Transverse colon (tissue), 4 donors: Measurements from ENCODE around the gene RANBP9. TPM values are rescaled to one million over a fixed set of nuclear protein-coding genes. Genes with fewer than 3 reads are reported as not detected.

ENCODE experiments used
- DNase-seq: peaks from one replicate; pipeline ENCODE4 v3.0.0-alpha.2; 2019
- H3K27ac ChIP-seq, 4 donors: fragments of 200-600 bp; sonication (generic); 2 replicates each; pipeline ENCODE4 v1.5.1; 2016 to 2018; ENCODE audit warnings: inconsistent platforms in 4 of 4
- H3K27me3 ChIP-seq: fragments of 200-600 bp; sonication (generic); 2 replicates; pipeline ENCODE4 v1.5.1; 2017; ENCODE audit warnings: inconsistent platforms
- H3K36me3 ChIP-seq, 4 donors: fragments of 200-600 bp; sonication (generic); 2 replicates each; pipeline ENCODE4 v1.5.1; 2017 to 2019; ENCODE audit warnings: inconsistent platforms in 4 of 4
- H3K4me1 ChIP-seq, 4 donors: fragments of 200-600 bp; sonication (generic); 2 replicates each; pipeline ENCODE4 v1.5.1; 2017 to 2020; ENCODE audit warnings: inconsistent platforms in 4 of 4
- H3K4me3 ChIP-seq, 4 donors: fragments of 200-600 bp; sonication (generic); 1 replicate in 1 of 4; 2 replicates in 3 of 4; pipeline versions ENCODE4 v1.5.1 to v1.6.1; 2017 to 2019; ENCODE audit warnings: inconsistent platforms in 4 of 4
- H3K9me3 ChIP-seq, 2 donors: fragments of 200-600 bp; sonication (generic); 2 replicates each; pipeline ENCODE4 v1.5.1; 2017 to 2019; ENCODE audit warnings: inconsistent platforms in 2 of 2
- EP300 ChIP-seq: sonication (generic); formaldehyde crosslinking; IDR thresholded peaks from one replicate; pipeline ENCODE4 v1.6.1; 2017; ENCODE audit warnings: antibody characterized with exemption, low read depth
- POLR2A ChIP-seq: fragments of 450-650 bp; IDR thresholded peaks from one replicate; pipeline ENCODE4 v1.6.1; 2016; ENCODE audit warnings: antibody characterized with exemption, mild to moderate bottlenecking, moderate library complexity
- POLR2AphosphoS5 ChIP-seq, 3 donors: sonication (generic); formaldehyde crosslinking; IDR thresholded peaks; one replicate each; pipeline ENCODE4 v1.6.1; 2016; ENCODE audit warnings: antibody characterized with exemption in 3 of 3
- WGBS, 2 donors: methylation state at CpG; one replicate each; pipeline ENCODE4 v1.1.5; 2018; ENCODE audit warnings: low coverage in 1 of 2; 5-methylcytosine and 5-hydroxymethylcytosine counted together
- in situ Hi-C, 4 donors: fragments of 200-750 bp; cut with MboI; loops; one replicate each; pipeline versions ENCODE4 v1.15.0 to v1.15.1; 2017; ENCODE audit warnings: low sequenced_read_pairs in 3 of 4, low pct_ligation_motif_present in 1 of 4, low pct_unique_long_range_greater_than_20kb in 1 of 4
- intact Hi-C: fragments of 100-400 bp; cut with DNase I; formaldehyde crosslinking; loops from one replicate; pipeline ENCODE4 v1.15.1; 2023; ENCODE audit warnings: low total_unique reads
- total RNA-seq, 4 donors: library from RNA; depleted of rRNA; stranded (reverse); fragments of >200 nt; gene quantifications; one replicate each; pipeline ENCODE4 v1.1.0, GENCODE V29; 2016
- TF ChIP-seq, protein P1 (sequence below), 5 experiments: fragments of 200-600 bp in 3 of 5; fragments of 450-650 bp in 2 of 5; sonication (generic) in 3 of 5; IDR thresholded peaks; 1 replicate in 2 of 5; 2 replicates in 3 of 5; pipeline ENCODE4 v1.5.1; 2016 to 2017; ENCODE audit warnings: antibody characterized with exemption in 5 of 5, inconsistent platforms in 3 of 5, mild to moderate bottlenecking in 2 of 5, moderate library complexity in 1 of 5

RANBP9 gene
- total RNA-seq, 4 donors from 2014 or later: 17.9 to 40.8 (median 37.4) TPM

DNA sequence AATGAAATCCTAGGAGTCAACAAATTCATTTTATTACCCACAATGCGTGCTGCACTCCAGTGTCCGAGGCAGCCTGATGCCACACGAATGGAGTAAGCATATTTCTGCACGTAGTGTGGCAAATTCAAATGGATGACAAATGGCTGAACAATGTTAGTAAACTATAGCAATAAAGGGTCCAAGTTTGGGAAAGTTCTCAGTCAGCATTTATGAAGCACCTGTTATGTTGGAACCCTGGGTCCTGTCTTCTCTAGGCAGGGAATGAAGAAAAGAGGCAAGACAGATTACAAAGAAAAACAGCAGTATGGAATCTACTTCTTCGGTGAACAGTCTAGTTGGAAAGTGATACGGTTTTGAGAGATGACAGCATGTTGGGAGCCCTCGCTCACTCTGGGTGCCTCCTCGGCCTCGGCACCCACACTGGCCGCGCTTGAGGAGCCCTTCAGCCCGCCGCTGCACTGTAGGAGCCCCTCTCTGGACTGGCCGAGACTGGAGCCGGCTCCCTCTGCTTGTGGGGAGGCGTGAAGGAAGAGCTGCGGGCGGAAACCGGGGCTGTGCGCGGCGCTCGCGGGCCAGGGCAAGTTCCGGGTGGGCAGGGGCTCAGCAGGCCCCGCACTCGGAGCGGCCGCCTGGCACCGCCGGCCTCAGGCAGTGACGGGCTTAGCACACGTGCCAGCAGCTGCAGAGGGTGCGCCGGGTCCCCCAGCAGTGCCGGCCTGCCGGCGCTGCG is 4.8 kb upstream of the RANBP9 start:
- Histone ChIP-seq H3K27ac (no peak overlapping the region), H3K9me3 (no peaks in the 10 kb centered on the region), H3K36me3 (no peaks in the 10 kb centered on the region), H3K4me1 (peaks cover 0 to 11% (median 7%) of the 10 kb centered on the region in 4 donors), H3K4me3 (no peak overlapping the region), H3K27me3 (no peaks in the 10 kb centered on the region)
- in situ Hi-C loops (no loop called here), intact Hi-C loops (loop anchor here (10.0 kb wide), 1 partner anchor 48 kb away; no protein-coding TSS in a partner anchor)
- DNase-seq: no peak
- TF ChIP-seq, protein P1, sequence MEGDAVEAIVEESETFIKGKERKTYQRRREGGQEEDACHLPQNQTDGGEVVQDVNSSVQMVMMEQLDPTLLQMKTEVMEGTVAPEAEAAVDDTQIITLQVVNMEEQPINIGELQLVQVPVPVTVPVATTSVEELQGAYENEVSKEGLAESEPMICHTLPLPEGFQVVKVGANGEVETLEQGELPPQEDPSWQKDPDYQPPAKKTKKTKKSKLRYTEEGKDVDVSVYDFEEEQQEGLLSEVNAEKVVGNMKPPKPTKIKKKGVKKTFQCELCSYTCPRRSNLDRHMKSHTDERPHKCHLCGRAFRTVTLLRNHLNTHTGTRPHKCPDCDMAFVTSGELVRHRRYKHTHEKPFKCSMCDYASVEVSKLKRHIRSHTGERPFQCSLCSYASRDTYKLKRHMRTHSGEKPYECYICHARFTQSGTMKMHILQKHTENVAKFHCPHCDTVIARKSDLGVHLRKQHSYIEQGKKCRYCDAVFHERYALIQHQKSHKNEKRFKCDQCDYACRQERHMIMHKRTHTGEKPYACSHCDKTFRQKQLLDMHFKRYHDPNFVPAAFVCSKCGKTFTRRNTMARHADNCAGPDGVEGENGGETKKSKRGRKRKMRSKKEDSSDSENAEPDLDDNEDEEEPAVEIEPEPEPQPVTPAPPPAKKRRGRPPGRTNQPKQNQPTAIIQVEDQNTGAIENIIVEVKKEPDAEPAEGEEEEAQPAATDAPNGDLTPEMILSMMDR (IDR thresholded peaks at IDR 0.05): no peak
- no peak for TF ChIP-seq POLR2AphosphoS5 (IDR thresholded peaks at IDR 0.05)
- TF ChIP-seq POLR2A: no peak
- TF ChIP-seq EP300: no peak
- 96 to 97% methylated on average over 5 to 29 of the region's 39 CpGs for WGBS, 2 donors

DNA sequence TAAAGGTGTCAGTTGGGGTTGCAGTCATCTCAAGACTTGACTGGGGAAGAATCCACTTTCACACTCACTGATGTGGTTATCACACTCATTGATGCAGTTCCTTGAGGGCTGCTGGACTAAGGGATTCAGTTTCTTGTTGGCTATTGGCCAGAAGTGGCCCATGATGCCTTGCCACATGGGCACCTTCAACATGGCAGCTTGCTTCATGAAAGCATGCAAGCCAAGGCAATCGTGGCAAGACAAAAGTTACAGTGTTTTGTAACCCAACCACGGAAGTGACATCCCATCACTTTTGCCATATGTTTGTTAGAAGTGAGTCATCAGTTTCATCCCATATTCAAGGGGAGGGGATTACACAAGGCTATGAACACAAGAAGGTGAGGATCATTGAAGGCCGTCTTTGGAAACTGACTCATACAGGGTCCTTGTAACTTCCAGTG is 3.8 kb upstream of the RANBP9 start:
- DNase-seq: no peak
- H3K4me1 ChIP-seq: peaks cover 0 to 11% (median 7%) of the 10 kb centered on the region in 4 donors
- no peak overlapping the region for H3K4me3 ChIP-seq
- 81% methylated on average over 3 of the region's 3 CpGs; no CpG with 5 or more reads in 1 of the 2 donors for WGBS, 2 donors
- no peak overlapping the region for H3K27ac ChIP-seq
- TF ChIP-seq POLR2AphosphoS5 (IDR thresholded peaks at IDR 0.05) (no peak), POLR2A (no peak), EP300 (no peak)
- TF ChIP-seq, protein P1 (IDR thresholded peaks at IDR 0.05): no peak
- H3K27me3 ChIP-seq: no peaks in the 10 kb centered on the region
- no peaks in the 10 kb centered on the region for H3K36me3 ChIP-seq
- in situ Hi-C loops: no loop called here
- H3K9me3 ChIP-seq: no peaks in the 10 kb centered on the region
- intact Hi-C loops: loop anchor here (10.0 kb wide), 1 partner anchor 49 kb away; no protein-coding TSS in a partner anchor

DNA sequence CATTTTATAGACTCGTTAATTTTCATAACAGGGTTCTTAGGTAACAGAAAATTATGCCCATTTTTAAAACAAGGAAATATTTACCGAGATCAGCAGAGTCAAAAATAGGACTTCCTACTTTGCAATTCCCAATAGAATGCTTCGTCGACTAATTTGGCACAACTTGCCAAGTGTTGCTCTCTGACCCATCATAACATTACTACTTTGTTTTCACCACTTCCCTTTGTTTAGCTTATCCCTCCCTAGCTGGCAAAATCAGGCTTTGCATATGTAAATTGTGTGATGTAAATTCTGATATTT is 914 bp upstream of the RANBP9 start:
- H3K27me3 ChIP-seq: no peaks in the 10 kb centered on the region
- DNase-seq: no peak

DNA sequence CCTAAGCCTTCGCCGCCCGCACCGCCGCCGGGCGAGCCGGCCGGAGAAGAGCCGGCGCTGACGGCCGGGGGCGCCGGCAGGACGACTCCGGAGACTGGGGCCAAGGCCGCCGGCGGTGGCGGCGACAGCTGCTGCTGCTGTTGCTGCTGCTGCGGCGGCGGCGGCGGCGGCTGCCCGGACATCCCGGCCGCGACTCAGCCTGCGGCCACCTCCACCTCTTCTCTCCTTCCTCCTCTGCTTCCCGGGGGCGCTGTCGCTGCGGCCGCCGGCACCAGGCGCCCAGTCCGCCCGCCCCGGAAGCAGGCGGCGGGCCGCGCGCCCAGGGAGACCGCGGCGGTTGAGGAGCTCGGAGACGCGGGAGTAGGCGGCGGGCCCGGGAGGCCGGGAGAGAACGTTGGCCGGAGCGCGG is 307 bp downstream of the RANBP9 start:
- Histone ChIP-seq H3K9me3 (no peaks in the 10 kb centered on the region), H3K27ac (peak overlapping the region; percentile 96 to 98 (median 98)), H3K4me3 (peak overlapping the region; percentile 52 to 94 (median 84)), H3K4me1 (peaks cover 21 to 39% (median 26%) of the 10 kb centered on the region in 4 donors), H3K36me3 (no peaks in the 10 kb centered on the region), H3K27me3 (no peaks in the 10 kb centered on the region)
- WGBS, 2 donors: 0% methylated on average over 5 to 12 of the region's 62 CpGs
- DNase-seq: no peak
- intact Hi-C loops (loop anchor here (2.0 to 10.0 kb wide), 2 partner anchors 53 to 97 kb away; partner anchors contain the start of gene NOL7), in situ Hi-C loops (no loop called here)
- TF ChIP-seq, protein P1 (IDR thresholded peaks at IDR 0.05): peak in 1 of 5 experiments; percentile 17
- peak in 1 of 3 donors; percentile 44 for TF ChIP-seq POLR2AphosphoS5 (IDR thresholded peaks at IDR 0.05)
- no peak for TF ChIP-seq POLR2A
- TF ChIP-seq EP300: no peak

More for the DNA sequence above, 914 bp upstream of the RANBP9 start:
- no peaks in the 10 kb centered on the region for H3K36me3 ChIP-seq
- peak overlapping the region; percentile 96 to 98 (median 98) for H3K27ac ChIP-seq
- peak overlapping the region; percentile 62 to 94 (median 84) for H3K4me3 ChIP-seq
- WGBS, 2 donors: 0 to 1% methylated on average over 4 of the region's 4 CpGs
- in situ Hi-C loops: no loop called here
- no peaks in the 10 kb centered on the region for H3K9me3 ChIP-seq
- peaks cover 15 to 32% (median 22%) of the 10 kb centered on the region in 4 donors for H3K4me1 ChIP-seq
- TF ChIP-seq POLR2A: no peak
- no peak for TF ChIP-seq POLR2AphosphoS5 (IDR thresholded peaks at IDR 0.05)
- TF ChIP-seq, protein P1 (IDR thresholded peaks at IDR 0.05): no peak
- TF ChIP-seq EP300: no peak
- intact Hi-C loops: loop anchor here (10.0 kb wide), 1 partner anchor 52 kb away; no protein-coding TSS in a partner anchor
